K562 (cell line): ENCODE measurements around the gene FCSK. TPM values are rescaled to one million over a fixed set of nuclear protein-coding genes. Genes with fewer than 3 reads are reported as not detected.

Experiments used
- BRD9 ChIP-seq: fragments of 450-650 bp; IDR thresholded peaks from 2 replicates; pipeline ENCODE4 v1.6.1; 2018; ENCODE audit warnings: low read depth; ENCODE audit not compliant: partially characterized antibody
- CEBPZ ChIP-seq: fragments of 150-350 bp; IDR thresholded peaks from 2 replicates; pipeline ENCODE4 v1.6.1; 2014; ENCODE audit warnings: low read depth, mild to moderate bottlenecking, low read length, borderline replicate concordance
- CHD2 ChIP-seq: IDR thresholded peaks from 2 replicates; pipeline ENCODE4 v1.6.1; 2011; ENCODE audit warnings: low read depth, low read length
- DLX4 ChIP-seq: fragments of 250-450 bp; sonication (Bioruptor Pico); IDR thresholded peaks from 2 replicates; pipeline ENCODE4 v1.6.1; 2021; ENCODE audit warnings: mild to moderate bottlenecking
- DMBX1 ChIP-seq: fragments of 250-450 bp; sonication (Bioruptor Pico); IDR thresholded peaks from 2 replicates; pipeline ENCODE4 v1.8.0; 2022; ENCODE audit warnings: inconsistent platforms, mild to moderate bottlenecking, moderate library complexity, borderline replicate concordance
- DNMT1 ChIP-seq: fragments of 450-650 bp; IDR thresholded peaks from 2 replicates; pipeline ENCODE4 v1.6.1; 2016; ENCODE audit warnings: antibody characterized with exemption, mild to moderate bottlenecking
- FIP1L1 ChIP-seq: fragments of 200-400 bp; formaldehyde crosslinking; IDR thresholded peaks from 2 replicates; pipeline ENCODE4 v1.6.1; 2018; ENCODE audit warnings: mild to moderate bottlenecking, low read depth, low read length; ENCODE audit not compliant: poor library complexity, severe bottlenecking
- FOXJ3 ChIP-seq: sonication (generic); formaldehyde crosslinking; IDR thresholded peaks from 2 replicates; pipeline ENCODE4 v1.4.0; 2020; ENCODE audit warnings: mild to moderate bottlenecking, missing genetic modification reagents
- GATA2 ChIP-seq: sonication (generic); formaldehyde crosslinking; IDR thresholded peaks from 2 replicates; pipeline ENCODE4 v1.4.0; 2020; ENCODE audit warnings: mild to moderate bottlenecking, missing genetic modification reagents
- ILF3 ChIP-seq: fragments of 450-650 bp; IDR thresholded peaks from 2 replicates; pipeline ENCODE4 v1.6.1; 2018; ENCODE audit warnings: antibody characterized with exemption, mild to moderate bottlenecking, moderate library complexity, borderline replicate concordance
- KDM1A ChIP-seq, 2 experiments: fragments of 450-650 bp; IDR thresholded peaks; 2 replicates each; pipeline ENCODE4 v1.6.1; 2016; ENCODE audit warnings: mild to moderate bottlenecking in 2 of 2
- KLF13 ChIP-seq: fragments of 450-650 bp; IDR thresholded peaks from 2 replicates; pipeline ENCODE4 v1.6.1; 2016; ENCODE audit warnings: missing genetic modification characterization, low read depth, mild to moderate bottlenecking, missing compliant biosample characterization, moderate library complexity, borderline replicate concordance
- MCM3 ChIP-seq: fragments of 450-650 bp; IDR thresholded peaks from 2 replicates; pipeline ENCODE4 v1.6.1; 2016
- MED1 ChIP-seq: sonication (generic); formaldehyde crosslinking; IDR thresholded peaks from 2 replicates; pipeline ENCODE4 v1.8.1; 2023; ENCODE audit warnings: missing genetic modification reagents, borderline replicate concordance
- RFX1 ChIP-seq: fragments of 450-650 bp; IDR thresholded peaks from 2 replicates; pipeline ENCODE4 v1.6.1; 2016; ENCODE audit warnings: mild to moderate bottlenecking, moderate library complexity
- SNAPC5 ChIP-seq: fragments of 250-450 bp; sonication (Bioruptor Pico); IDR thresholded peaks from 2 replicates; pipeline ENCODE4 v1.8.0; 2021; ENCODE audit warnings: moderate library complexity, mild to moderate bottlenecking, inconsistent platforms
- TCF7 ChIP-seq: sonication (generic); IDR thresholded peaks from 2 replicates; pipeline ENCODE4 v1.6.1; 2016; ENCODE audit warnings: antibody characterized with exemption, borderline replicate concordance
- THRA ChIP-seq: fragments of 450-650 bp; IDR thresholded peaks from 2 replicates; pipeline ENCODE4 v1.6.1; 2017; ENCODE audit warnings: mild to moderate bottlenecking, moderate library complexity
- ZBTB17 ChIP-seq: fragments of 450-650 bp; formaldehyde crosslinking; IDR thresholded peaks from 2 replicates; pipeline ENCODE4 v1.4.0; 2020; ENCODE audit warnings: mild to moderate bottlenecking
- ZBTB33 ChIP-seq: sonication (generic); formaldehyde crosslinking; IDR thresholded peaks from 2 replicates; pipeline ENCODE4 v1.8.1; 2023; ENCODE audit warnings: mild to moderate bottlenecking, missing genetic modification reagents
- ZC3H11A ChIP-seq: IDR thresholded peaks from 2 replicates; pipeline ENCODE4 v1.6.1; 2012; ENCODE audit warnings: low read depth, low read length, improper control_type of control experiment
- ZKSCAN3 ChIP-seq: fragments of 250-450 bp; sonication (Bioruptor Pico); IDR thresholded peaks from 2 replicates; pipeline ENCODE4 v1.4.0; 2020
- ZNF431 ChIP-seq: sonication (generic); formaldehyde crosslinking; IDR thresholded peaks from 2 replicates; pipeline ENCODE4 v1.8.0; 2022; ENCODE audit warnings: mild to moderate bottlenecking, missing genetic modification reagents
- polyA plus RNA-seq, 8 experiments: library from polyadenylated mRNA; depleted of rRNA in 4 of 8; stranded (reverse) in 5 of 8; unstranded in 3 of 8; fragments of >200 nt; fragmentation: Nextera tagmentation in 2 of 8; fragmentation: Illumina TruSeq in 1 of 8; extraction: Ambion mirVana in 2 of 8; extraction: Trizol in 1 of 8; gene quantifications; 2 replicates each; pipeline versions ENCODE4 v1.2.1 to v1.2.3, GENCODE V29; 2011 to 2014; ENCODE audit warnings: inconsistent platforms in 1 of 8, missing spikeins in 1 of 8
- total RNA-seq, 7 experiments: library from RNA; depleted of rRNA in 6 of 7; stranded (reverse); fragments of >200 nt in 6 of 7; fragmentation: Illumina TruSeq in 2 of 7; extraction: Trizol in 2 of 7; gene quantifications; 2 replicates each; pipeline versions ENCODE4 v1.2.1 to v1.2.3, GENCODE V29; 2011 to 2021; ENCODE audit warnings: low replicate concordance in 1 of 7

The FCSK gene
- total and polyA plus RNA-seq, 9 of the 15 experiments (the other 6 are each of a cell fraction or from before 2014, with no cell fraction given): 0.92 to 18.6 (median 8.3) TPM

- TF ChIP-seq SNAPC5 (CRISPR knock-in tag) (no peak), KDM1A (IDR thresholded peaks at IDR 0.05) (peak; percentile 94 to 95), FOXJ3 (no peak), MCM3 (no peak), KLF13 (tag) (0 out of 2 replicates have a peak, but pooled peaks have one; percentile 12), MED1 (CRISPR knock-in tag) (no peak), FIP1L1 (no peak), CHD2 (no peak), GATA2 (CRISPR knock-in tag) (0 out of 2 replicates have a peak, but pooled peaks have one; percentile 38), ZBTB17 (CRISPR knock-in tag) (no peak), TCF7 (no peak), ZC3H11A (no peak), ZNF431 (CRISPR knock-in tag) (0 out of 2 replicates have a peak, but pooled peaks have one; percentile 16), ZKSCAN3 (CRISPR knock-in tag) (no peak), CEBPZ (no peak), DLX4 (CRISPR knock-in tag) (no peak), ILF3 (no peak), DMBX1 (CRISPR knock-in tag) (peak; percentile 70; the same call in 1 of the 2 replicates), DNMT1 (no peak), THRA (no peak), BRD9 (no peak), RFX1 (no peak), ZBTB33 (no peak)
Measured at GRCh38 chr16:70437017-70437581, 17.3 kb upstream of the FCSK start (continued).
